ENCODE data around the gene KANSL1. TPM values are rescaled to one million over a fixed set of nuclear protein-coding genes. Genes with fewer than 3 reads are reported as not detected.

Gene KANSL1
- total RNA-seq, 1 donor from 2014 or later = 56.2 TPM

- TF ChIP-seq CTCF (IDR thresholded peaks at IDR 0.05; ENCODE audit: insufficient read depth, low read length, poor library complexity, severe bottlenecking) = no peak
- H3K4me3 ChIP-seq (ENCODE audit: low read depth, low read length) = no peak overlapping the region
- no peaks in the 10 kb centered on the region for H3K36me3 ChIP-seq (ENCODE audit: control insufficient read depth, insufficient read depth, low read length)
- no peaks in the 10 kb centered on the region for H3K27me3 ChIP-seq (ENCODE audit: control insufficient read depth, insufficient read depth, low read length)
- DNase-seq (ENCODE audit: low read depth) = peak; percentile 70
Observed at GRCh38 chr17:46063241-46063640, 130.0 kb downstream of the KANSL1 start.

DNA sequence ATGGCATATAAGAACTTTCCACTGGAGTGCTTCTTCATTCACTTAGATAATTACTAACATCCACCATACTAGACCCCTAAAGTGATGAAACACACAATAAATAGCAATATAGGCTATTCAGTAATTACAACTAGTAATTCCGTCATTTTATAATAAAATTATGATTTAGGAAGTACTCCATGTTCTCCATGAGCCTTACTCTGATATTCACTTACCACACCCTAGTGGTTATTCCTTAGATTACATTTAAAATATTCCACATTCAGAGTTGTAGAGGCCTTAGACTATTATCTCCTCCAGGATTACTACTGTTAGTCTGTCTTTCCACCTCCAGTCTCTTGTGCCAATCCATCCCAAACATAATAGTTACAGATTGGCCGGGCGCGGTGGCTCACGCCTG is 131.8 kb downstream of the KANSL1 start:
- H3K36me3 ChIP-seq (ENCODE audit: control insufficient read depth, insufficient read depth, low read length) = no peaks in the 10 kb centered on the region
- no peaks in the 10 kb centered on the region for H3K27me3 ChIP-seq (ENCODE audit: control insufficient read depth, insufficient read depth, low read length)
- no peak overlapping the region for H3K4me3 ChIP-seq (ENCODE audit: low read depth, low read length)
- no peak for DNase-seq (ENCODE audit: low read depth)
- TF ChIP-seq CTCF (IDR thresholded peaks at IDR 0.05; ENCODE audit: insufficient read depth, low read length, poor library complexity, severe bottlenecking) = peak; percentile 5

- H3K27me3 ChIP-seq (ENCODE audit: control insufficient read depth, insufficient read depth, low read length) = no peaks in the 10 kb centered on the region
- H3K36me3 ChIP-seq (ENCODE audit: control insufficient read depth, insufficient read depth, low read length) = no peaks in the 10 kb centered on the region
- no peak overlapping the region for H3K4me3 ChIP-seq (ENCODE audit: low read depth, low read length)
- TF ChIP-seq CTCF (IDR thresholded peaks at IDR 0.05; ENCODE audit: insufficient read depth, low read length, poor library complexity, severe bottlenecking) = no peak
- no peak for DNase-seq (ENCODE audit: low read depth)
Observed at GRCh38 chr17:46060461-46060860, 132.8 kb downstream of the KANSL1 start.

- no peak for TF ChIP-seq CTCF (IDR thresholded peaks at IDR 0.05; ENCODE audit: insufficient read depth, low read length, poor library complexity, severe bottlenecking)
- Histone ChIP-seq H3K4me3 (ENCODE audit: low read depth, low read length) (no peak overlapping the region), H3K27me3 (ENCODE audit: control insufficient read depth, insufficient read depth, low read length) (no peaks in the 10 kb centered on the region), H3K36me3 (ENCODE audit: control insufficient read depth, insufficient read depth, low read length) (no peaks in the 10 kb centered on the region)
- DNase-seq (ENCODE audit: low read depth) = no peak
Observed at GRCh38 chr17:46059486-46059885, 133.7 kb downstream of the KANSL1 start.

DNA sequence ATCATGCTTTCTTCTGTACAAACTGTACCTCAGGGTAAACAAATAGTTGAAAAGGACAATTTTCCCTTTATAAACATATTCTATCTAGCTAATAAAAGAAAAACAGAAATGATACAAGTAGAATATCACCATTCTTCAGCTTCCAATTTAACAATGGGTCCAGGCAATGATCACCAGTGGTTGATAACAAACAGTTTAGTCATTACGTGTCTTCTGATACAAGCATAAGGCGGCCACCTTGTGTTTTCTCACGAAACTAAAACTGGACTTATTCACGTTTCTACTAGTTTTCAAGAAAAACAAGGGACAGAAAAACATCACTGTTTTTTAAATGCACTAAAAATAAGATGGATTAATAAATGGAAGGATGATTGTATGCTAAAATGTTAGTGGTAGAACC is 135.9 kb downstream of the KANSL1 start:
- no peak for TF ChIP-seq CTCF (IDR thresholded peaks at IDR 0.05; ENCODE audit: insufficient read depth, low read length, poor library complexity, severe bottlenecking)
- Histone ChIP-seq H3K4me3 (ENCODE audit: low read depth, low read length) (no peak overlapping the region), H3K36me3 (ENCODE audit: control insufficient read depth, insufficient read depth, low read length) (no peaks in the 10 kb centered on the region), H3K27me3 (ENCODE audit: control insufficient read depth, insufficient read depth, low read length) (no peaks in the 10 kb centered on the region)
- no peak for DNase-seq (ENCODE audit: low read depth)

DNA sequence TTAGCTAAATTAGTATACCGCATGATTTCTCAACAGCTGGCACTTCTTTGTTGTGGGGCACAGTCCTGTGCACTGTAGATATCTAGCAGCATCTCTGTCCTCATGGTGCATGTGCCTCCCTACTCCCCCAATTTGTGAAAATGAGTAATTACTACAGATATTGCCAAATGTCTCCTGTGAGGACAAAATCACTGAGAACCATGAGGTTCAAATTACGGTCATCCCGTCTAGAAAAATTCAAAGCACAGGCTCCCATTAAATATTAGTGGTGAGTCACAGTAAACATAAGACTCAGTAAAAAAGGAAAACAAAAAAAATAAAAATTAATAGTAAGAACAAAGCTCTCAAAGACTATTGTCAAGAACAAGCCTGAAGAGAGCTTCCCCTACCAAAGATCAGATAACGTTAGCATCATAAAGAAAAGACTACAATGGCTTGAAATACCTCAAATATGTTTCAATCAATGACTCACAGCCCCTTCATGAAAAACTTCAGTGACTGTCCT is 136.4 kb downstream of the KANSL1 start:
- no peaks in the 10 kb centered on the region for H3K36me3 ChIP-seq (ENCODE audit: control insufficient read depth, insufficient read depth, low read length)
- TF ChIP-seq CTCF (IDR thresholded peaks at IDR 0.05; ENCODE audit: insufficient read depth, low read length, poor library complexity, severe bottlenecking) = no peak
- H3K27me3 ChIP-seq (ENCODE audit: control insufficient read depth, insufficient read depth, low read length) = no peaks in the 10 kb centered on the region
- no peak overlapping the region for H3K4me3 ChIP-seq (ENCODE audit: low read depth, low read length)
- DNase-seq (ENCODE audit: low read depth) = no peak
